ENCODE results near the gene CLIC5.

The CLIC5 gene

GRCh38 chr6:45881705-45882467, 133.8 kb downstream of the CLIC5 start:
- DNase-seq: no peak

GRCh38 chr6:45880676-45881075, 135.0 kb downstream of the CLIC5 start:
- DNase-seq: no peak

- DNase-seq: no peak
Observed at GRCh38 chr6:45880159-45880558, 135.5 kb downstream of the CLIC5 start.

GRCh38 chr6:45877970-45878590, 137.6 kb downstream of the CLIC5 start:
- no peak for DNase-seq

GRCh38 chr6:45872827-45873365, 142.8 kb downstream of the CLIC5 start:
- DNase-seq: no peak

GRCh38 chr6:45870531-45870930, 145.1 kb downstream of the CLIC5 start:
- DNase-seq: no peak

- no peak for DNase-seq
Observed at GRCh38 chr6:45864651-45865050, 151.0 kb downstream of the CLIC5 start.

GRCh38 chr6:45858691-45859090, 157.0 kb downstream of the CLIC5 start:
- DNase-seq: no peak

- no peak for DNase-seq
Observed at GRCh38 chr6:45857827-45858226, 157.8 kb downstream of the CLIC5 start.

GRCh38 chr6:45855642-45856394, 159.8 kb downstream of the CLIC5 start:
- no peak for DNase-seq

- DNase-seq: no peak
Observed at GRCh38 chr6:45854149-45854742, 161.4 kb downstream of the CLIC5 start.

GRCh38 chr6:45851034-45851400, 164.6 kb downstream of the CLIC5 start:
- DNase-seq: no peak

- no peak for DNase-seq
Observed at GRCh38 chr6:45850378-45851033, 165.2 kb downstream of the CLIC5 start.

- no peak for DNase-seq
Observed at GRCh38 chr6:45845567-45845966, 170.1 kb downstream of the CLIC5 start.

- no peak for DNase-seq
Observed at GRCh38 chr6:45844986-45845385, 170.7 kb downstream of the CLIC5 start.

GRCh38 chr6:45843848-45844521, 171.7 kb downstream of the CLIC5 start:
- peak; percentile 34 to 55 for DNase-seq

- DNase-seq: no peak
Observed at GRCh38 chr6:45841062-45841461, 174.6 kb downstream of the CLIC5 start.

GRCh38 chr6:45838996-45839395, 176.7 kb downstream of the CLIC5 start:
- DNase-seq: no peak

GRCh38 chr6:45838451-45838850, 177.2 kb downstream of the CLIC5 start:
- DNase-seq: no peak

- peak in 1 of 2 experiments; percentile 5 for DNase-seq
Observed at GRCh38 chr6:45837541-45838200, 178.0 kb downstream of the CLIC5 start.

GRCh38 chr6:45836984-45837383, 178.7 kb downstream of the CLIC5 start:
- no peak for DNase-seq

- no peak for DNase-seq
Observed at GRCh38 chr6:45836438-45836824, 179.2 kb downstream of the CLIC5 start.

Measured in AML-193 (cell line).